Caco-2 (cell line): Measurements from ENCODE around the gene LRIG1. TPM values are rescaled to one million over a fixed set of nuclear protein-coding genes. Genes with fewer than 3 reads are reported as not detected.

Source experiments
- BruUV-seq: library from RNA; stranded (reverse); fragments of 400-500 nt; replicated peaks from 2 replicates; lab custom pipeline; 2021; lab: Mats Ljungman, UMichigan
- CTCF ChIA-PET: fragments of 300-600 bp; sonication (Branson Sonifier 250); formaldehyde crosslinking; loops from one replicate; lab custom pipeline; 2022; ENCODE audit warnings: antibody characterized with exemption; lab: Charles Lee
- POLR2A ChIA-PET: fragments of 300-600 bp; sonication (Branson Sonifier 250); formaldehyde crosslinking; loops from one replicate; lab custom pipeline; 2022; ENCODE audit warnings: antibody characterized with exemption; lab: Charles Lee
- DNase-seq, 2 experiments: peaks; one replicate each; pipeline versions ENCODE4 v3.0.0 to v3.0.0-alpha.2; 2020 to 2022
- H3K27me3 ChIP-seq: replicated peaks from 2 replicates; pipeline ENCODE4 v1.6.0; 2011; ENCODE audit warnings: low read length; ENCODE audit not compliant: control insufficient read depth, insufficient read depth
- H3K36me3 ChIP-seq: 2 replicates; pipeline ENCODE4 v1.5.1; 2011; ENCODE audit warnings: low read length; ENCODE audit not compliant: control insufficient read depth, insufficient read depth
- H3K4me1 ChIP-seq: fragments of 250-450 bp; sonication (Bioruptor Pico); 2 replicates; pipeline ENCODE4 v1.5.1; 2020; ENCODE audit warnings: mild to moderate bottlenecking
- H3K4me3 ChIP-seq: 2 replicates; pipeline ENCODE4 v1.5.1; 2011; ENCODE audit warnings: low read depth, mild to moderate bottlenecking, control low read depth, low read length
- H3K9me3 ChIP-seq: fragments of 250-450 bp; sonication (Bioruptor Pico); 2 replicates; pipeline ENCODE4 v1.5.1; 2020; ENCODE audit warnings: mild to moderate bottlenecking, moderate library complexity
- H3K27ac Mint-ChIP-seq: one replicate; pipeline ENCODE4 v1.8.0; 2022; ENCODE audit warnings: mixed read lengths; ENCODE audit not compliant: unreplicated experiment
- H3K27me3 Mint-ChIP-seq: one replicate; pipeline ENCODE4 v1.8.0; 2022; ENCODE audit warnings: mixed read lengths; ENCODE audit not compliant: insufficient read depth, unreplicated experiment
- H3K36me3 Mint-ChIP-seq: one replicate; pipeline ENCODE4 v1.8.0; 2022; ENCODE audit warnings: mild to moderate bottlenecking, mixed read lengths; ENCODE audit not compliant: insufficient read depth, unreplicated experiment
- H3K4me1 Mint-ChIP-seq: one replicate; pipeline ENCODE4 v1.8.0; 2022; ENCODE audit warnings: low read depth, mixed read lengths; ENCODE audit not compliant: unreplicated experiment
- H3K4me3 Mint-ChIP-seq: one replicate; pipeline ENCODE4 v1.8.0; 2022; ENCODE audit warnings: mild to moderate bottlenecking, moderate library complexity, mixed read lengths; ENCODE audit not compliant: unreplicated experiment
- H3K9me3 Mint-ChIP-seq: one replicate; pipeline ENCODE4 v1.8.0; 2022; ENCODE audit warnings: mixed read lengths; ENCODE audit not compliant: unreplicated experiment
- CTCF ChIP-seq, 2 experiments: fragments of 200-600 bp in 1 of 2; IDR thresholded peaks; 1 replicate in 1 of 2; 2 replicates in 1 of 2; pipeline versions ENCODE4 v1.5.1 to v1.8.0; 2011 to 2022; ENCODE audit warnings: antibody characterized with exemption in 1 of 2, control low read depth in 1 of 2, inconsistent platforms in 1 of 2, low read depth in 1 of 2, low read length in 1 of 2, mild to moderate bottlenecking in 1 of 2, moderate library complexity in 1 of 2; ENCODE audit not compliant: insufficient read depth in 1 of 2, severe bottlenecking in 1 of 2, unreplicated experiment in 1 of 2
- intact Hi-C: fragments of 100-400 bp; cut with micrococcal nuclease; formaldehyde crosslinking; loops from one replicate; pipeline ENCODE4 v1.10.0; 2022; ENCODE audit not compliant: unreplicated experiment
- total RNA-seq: library from RNA; stranded (reverse); gene quantifications from 2 replicates; pipeline ENCODE4 v1.2.3, GENCODE V29; 2022

The LRIG1 gene
- total RNA-seq, 1 experiment from 2014 or later, result 43.4 TPM

DNA sequence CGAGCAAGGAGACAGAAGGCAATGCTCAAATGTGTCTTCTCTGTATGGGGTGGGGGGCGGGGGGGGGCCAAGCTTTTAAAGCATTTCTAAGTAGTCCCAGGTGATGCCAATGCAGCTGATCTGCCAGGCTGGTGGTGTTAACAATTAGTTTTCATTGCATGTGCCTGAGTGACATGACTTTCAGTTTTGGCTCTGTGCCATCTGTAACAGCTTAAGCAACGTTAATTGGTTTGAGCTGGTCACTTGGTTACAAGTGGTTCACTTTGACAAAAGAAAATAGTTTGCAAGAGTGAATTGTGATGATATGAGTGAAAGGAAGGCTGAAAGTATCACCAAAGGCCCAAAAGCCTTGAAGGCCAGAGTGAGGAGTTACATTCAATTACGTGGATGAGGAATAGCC, 26.4 kb upstream of the LRIG1 start:
- POLR2A ChIA-PET, result no interaction called here
- intact Hi-C loops, result no loop called here

DNA sequence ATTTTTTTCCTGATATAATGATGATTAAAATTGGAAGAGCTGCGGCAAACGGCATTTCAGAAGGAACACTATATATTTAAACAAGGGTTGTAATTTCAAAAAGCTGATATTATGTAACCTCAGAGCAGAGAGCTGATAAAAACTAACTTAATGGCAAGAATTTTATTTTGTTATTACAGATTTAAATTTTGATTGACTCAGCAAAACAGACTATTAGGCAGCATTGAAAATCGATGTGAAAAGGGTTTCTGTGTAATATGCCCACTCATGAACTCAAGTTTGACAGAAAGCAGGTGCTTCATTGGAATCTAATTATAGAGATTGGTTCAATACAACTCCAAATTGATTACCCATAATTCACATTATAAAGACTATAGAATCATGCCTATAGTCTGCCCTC, 24.9 kb upstream of the LRIG1 start:
- Mint-ChIP-seq H3K36me3 (no peaks in the 10 kb centered on the region), H3K4me1 (no peaks in the 10 kb centered on the region), H3K27ac (no peak overlapping the region), H3K4me3 (no peak overlapping the region), H3K27me3 (no peaks in the 10 kb centered on the region), H3K9me3 (no peaks in the 10 kb centered on the region)
- ChIA-PET POLR2A (no interaction called here), CTCF (no interaction called here)
- intact Hi-C loops, result no loop called here
- Histone ChIP-seq H3K4me1 (no peaks in the 10 kb centered on the region), H3K27me3 (no peaks in the 10 kb centered on the region), H3K9me3 (no peaks in the 10 kb centered on the region), H3K4me3 (no peak overlapping the region), H3K36me3 (no peaks in the 10 kb centered on the region)
- no TSS peak for BruUV-seq
- TF ChIP-seq CTCF (IDR thresholded peaks at IDR 0.05; ENCODE audit: insufficient read depth in 1 of 2, low read depth in 1 of 2, low read length in 1 of 2, severe bottlenecking in 1 of 2, unreplicated experiment in 1 of 2), result no peak
- DNase-seq, result no peak

More for the DNA sequence above, 26.4 kb upstream of the LRIG1 start:
- Mint-ChIP-seq H3K36me3 (no peaks in the 10 kb centered on the region), H3K27me3 (no peaks in the 10 kb centered on the region), H3K27ac (no peak overlapping the region), H3K4me3 (no peak overlapping the region), H3K9me3 (no peaks in the 10 kb centered on the region), H3K4me1 (no peaks in the 10 kb centered on the region)
- H3K4me3 ChIP-seq, result no peak overlapping the region
- no peaks in the 10 kb centered on the region for H3K4me1 ChIP-seq
- H3K36me3 ChIP-seq, result no peaks in the 10 kb centered on the region
- DNase-seq, result no peak
- no TSS peak for BruUV-seq
- no peak for TF ChIP-seq CTCF (IDR thresholded peaks at IDR 0.05; ENCODE audit: insufficient read depth in 1 of 2, low read depth in 1 of 2, low read length in 1 of 2, severe bottlenecking in 1 of 2, unreplicated experiment in 1 of 2)
- CTCF ChIA-PET, result no interaction called here
- H3K9me3 ChIP-seq, result no peaks in the 10 kb centered on the region
- H3K27me3 ChIP-seq, result no peaks in the 10 kb centered on the region

DNA sequence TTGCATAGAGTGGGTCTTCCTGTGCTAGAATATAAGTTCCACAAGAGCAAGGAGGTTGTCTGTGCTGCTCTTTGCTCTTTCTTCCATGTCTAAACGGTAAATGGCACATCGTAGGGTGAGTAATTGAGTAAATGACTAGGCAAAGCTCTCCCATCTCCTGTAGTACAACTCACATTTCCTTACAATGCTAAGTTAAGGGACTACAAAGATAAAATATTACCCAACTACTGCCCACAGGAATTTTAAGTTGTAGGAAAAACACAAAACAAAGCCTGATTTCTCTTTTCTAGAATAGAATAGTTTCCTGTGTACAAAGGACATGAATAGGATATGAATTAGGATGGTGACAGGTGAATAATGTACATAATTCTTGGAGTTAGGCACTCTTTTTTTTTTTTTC, 19.9 kb upstream of the LRIG1 start:
- POLR2A ChIA-PET, result no interaction called here

More for the DNA sequence above, 19.9 kb upstream of the LRIG1 start:
- BruUV-seq, result no TSS peak
- Histone ChIP-seq H3K4me3 (no peak overlapping the region), H3K9me3 (no peaks in the 10 kb centered on the region), H3K27me3 (no peaks in the 10 kb centered on the region), H3K4me1 (no peaks in the 10 kb centered on the region), H3K36me3 (no peaks in the 10 kb centered on the region)
- Mint-ChIP-seq H3K4me1 (no peaks in the 10 kb centered on the region), H3K4me3 (no peak overlapping the region), H3K27ac (no peak overlapping the region), H3K9me3 (no peaks in the 10 kb centered on the region), H3K27me3 (no peaks in the 10 kb centered on the region), H3K36me3 (no peaks in the 10 kb centered on the region)
- no peak for DNase-seq
- TF ChIP-seq CTCF (IDR thresholded peaks at IDR 0.05; ENCODE audit: insufficient read depth in 1 of 2, low read depth in 1 of 2, low read length in 1 of 2, severe bottlenecking in 1 of 2, unreplicated experiment in 1 of 2), result no peak
- CTCF ChIA-PET, result no interaction called here
- intact Hi-C loops, result no loop called here
